HG02943 (cell line): Measurements from ENCODE around the gene TBC1D23.
"Not testable (repeated sequence)": the region's sequence is repeated elsewhere in the genome, so short reads cannot be mapped to it uniquely, and the experiment has no call there.

ENCODE experiments used
- ATAC-seq: cut with Tn5 transposase; IDR thresholded peaks from one replicate; pipeline ENCODE4 v1.9.1; 2021; ENCODE audit warnings: mild to moderate bottlenecking, low read depth, moderate library complexity; ENCODE audit not compliant: unreplicated experiment

Gene TBC1D23

DNA sequence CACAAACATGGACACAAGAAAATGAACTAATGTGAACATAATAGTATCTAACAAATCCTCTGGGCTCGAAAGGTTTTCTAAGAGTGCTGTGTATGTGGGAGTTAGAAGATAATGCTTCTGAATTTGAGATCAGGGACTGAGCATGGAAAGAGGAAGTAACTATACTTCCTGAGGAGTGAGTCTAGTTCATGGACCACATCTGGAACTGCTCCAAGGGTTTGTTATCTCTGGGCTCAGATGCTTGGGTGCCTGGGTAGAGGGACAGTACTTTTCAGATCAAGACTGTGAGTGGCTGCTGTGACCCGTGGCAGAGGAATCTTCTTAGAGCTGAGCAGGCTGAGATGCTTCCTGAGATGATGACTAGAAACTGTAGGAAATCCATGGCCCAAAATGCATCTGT, 28.5 kb downstream of the TBC1D23 start:
- ATAC-seq: no peak

GRCh38 chr3:100295089-100295488, 34.3 kb downstream of the TBC1D23 start:
- no peak for ATAC-seq

GRCh38 chr3:100297784-100298183, 37.0 kb downstream of the TBC1D23 start:
- no peak for ATAC-seq

GRCh38 chr3:100299016-100299415, 38.2 kb downstream of the TBC1D23 start:
- no peak for ATAC-seq

GRCh38 chr3:100306695-100307094, 45.9 kb downstream of the TBC1D23 start:
- no peak for ATAC-seq

DNA sequence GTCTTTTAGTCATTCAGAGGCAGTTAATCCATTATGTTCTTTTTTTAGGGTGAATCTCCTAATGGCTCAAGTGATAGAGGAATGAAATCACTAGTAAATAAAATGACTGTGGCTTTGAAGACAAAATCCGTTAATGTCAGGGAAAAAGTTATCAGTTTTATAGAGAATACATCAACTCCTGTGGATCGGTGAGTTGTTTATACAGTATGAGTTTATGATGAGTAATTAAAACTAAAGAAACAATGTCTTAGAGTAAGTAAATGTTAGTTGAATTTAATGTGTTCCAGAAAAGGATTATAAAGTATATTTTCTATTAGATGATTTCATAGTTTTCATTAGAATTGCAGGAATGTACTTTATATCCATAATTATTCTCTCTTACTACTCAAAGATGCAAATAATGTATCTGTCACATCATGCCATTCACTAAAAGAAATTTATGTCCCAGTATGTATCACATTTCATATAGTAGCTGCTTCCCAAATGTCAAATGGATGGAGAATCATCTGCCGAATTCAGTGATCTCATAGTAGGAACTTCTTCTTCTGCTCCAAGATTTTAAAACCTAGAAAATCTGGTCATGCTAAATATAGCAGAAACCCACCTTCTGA, 49.7 kb downstream of the TBC1D23 start:
- ATAC-seq: no peak

- ATAC-seq: no peak
These were observed 50.2 kb downstream of the TBC1D23 start for GRCh38 chr3:100311011-100311410.

DNA sequence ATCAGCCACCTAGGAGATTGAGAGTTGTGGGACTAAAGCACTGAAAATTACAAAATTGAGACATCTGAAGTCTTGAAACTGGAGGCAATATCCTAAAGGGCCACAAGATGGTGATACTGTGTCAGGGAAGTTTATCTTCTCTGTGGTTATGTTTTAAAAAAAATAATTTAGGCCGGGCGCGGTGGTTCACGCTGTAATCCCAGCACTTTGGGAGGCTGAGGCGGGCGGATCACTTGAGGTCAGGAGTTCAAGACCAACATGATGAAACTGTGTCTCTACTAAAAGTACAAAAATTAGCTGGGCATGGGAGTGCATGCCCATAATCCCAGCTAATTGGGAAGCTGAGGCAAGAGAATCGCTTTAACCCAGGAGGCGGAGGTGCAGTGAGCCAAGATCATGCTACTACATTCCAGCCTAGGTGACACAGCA, 55.9 kb downstream of the TBC1D23 start:
- no peak for ATAC-seq

GRCh38 chr3:100317912-100318311, 57.1 kb downstream of the TBC1D23 start:
- ATAC-seq: peak; percentile 65

- ATAC-seq: no peak
These were observed 59.2 kb downstream of the TBC1D23 start for GRCh38 chr3:100319951-100320350.

DNA sequence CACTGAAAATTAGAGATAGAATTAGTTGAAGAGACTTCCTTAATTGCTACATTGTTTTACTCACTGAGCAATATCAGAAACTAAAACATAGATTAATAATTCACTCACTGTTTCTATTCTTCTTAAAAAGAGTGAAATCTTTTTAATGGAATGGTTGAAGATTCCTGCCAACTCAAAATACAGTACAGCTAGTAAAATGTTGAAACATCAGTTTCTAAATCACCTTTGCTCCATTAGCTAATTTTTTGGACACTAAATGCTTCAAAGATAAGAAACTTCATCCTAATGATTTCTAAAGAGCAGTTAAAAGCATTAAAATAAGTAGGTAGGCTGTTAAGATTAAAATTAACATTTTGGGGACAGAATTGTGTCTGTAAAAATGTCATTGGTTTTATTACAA, 63.3 kb downstream of the TBC1D23 start:
- ATAC-seq: no peak

- ATAC-seq: no peak
These were observed 65.0 kb downstream of the TBC1D23 start for GRCh38 chr3:100325827-100326226.

- not testable (repeated sequence) for ATAC-seq
These were observed 66.6 kb downstream of the TBC1D23 start for GRCh38 chr3:100327377-100327776.

- ATAC-seq: no peak
These were observed 69.2 kb downstream of the TBC1D23 start for GRCh38 chr3:100329800-100330489.

GRCh38 chr3:100330651-100331050, 69.9 kb downstream of the TBC1D23 start:
- no peak for ATAC-seq

GRCh38 chr3:100331660-100332059, 70.9 kb downstream of the TBC1D23 start:
- ATAC-seq: no peak

DNA sequence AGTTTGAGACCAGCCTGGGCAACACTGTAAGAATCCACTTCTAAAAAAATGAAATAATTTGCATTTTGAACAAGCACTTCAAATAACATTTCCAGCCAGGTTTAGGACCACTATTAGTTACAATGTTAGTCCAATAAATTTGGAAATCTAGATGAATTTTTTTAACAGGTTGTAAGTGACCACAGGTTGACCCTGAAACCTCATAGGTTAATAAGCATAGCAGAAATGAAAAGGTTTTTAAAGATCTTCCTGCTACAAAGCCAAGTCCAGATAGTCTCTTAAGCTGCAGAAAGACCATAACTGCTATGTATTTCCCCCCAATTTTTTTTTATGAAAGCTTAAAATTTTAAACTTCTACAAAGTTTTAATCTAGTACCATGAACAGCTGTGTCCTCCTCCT, 72.3 kb downstream of the TBC1D23 start:
- ATAC-seq: no peak

DNA sequence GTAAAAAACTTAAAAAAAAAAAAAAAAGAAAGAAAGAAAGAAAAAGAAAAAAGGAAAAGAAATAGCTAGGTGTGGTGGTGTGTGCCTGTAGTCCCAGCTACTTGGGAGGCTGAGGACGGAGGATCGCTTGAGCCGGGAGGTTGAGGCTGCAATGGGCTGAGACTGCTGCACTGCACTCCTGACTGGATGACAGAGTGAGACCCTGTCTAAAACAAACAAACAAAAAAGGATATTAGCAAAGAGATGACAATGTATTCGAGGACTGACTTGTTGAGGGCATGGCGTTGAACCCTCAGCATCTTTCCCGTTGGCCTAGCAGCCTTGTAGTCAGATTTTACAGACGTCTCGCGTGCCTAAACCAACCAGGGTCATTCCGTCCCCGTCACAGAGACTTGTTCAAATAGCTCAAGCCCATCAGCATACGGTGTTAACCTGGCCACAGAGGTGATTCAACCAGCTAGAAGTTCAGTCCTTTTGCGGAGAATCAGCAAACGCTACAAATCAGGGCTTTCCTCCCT, 73.2 kb downstream of the TBC1D23 start:
- no peak for ATAC-seq

DNA sequence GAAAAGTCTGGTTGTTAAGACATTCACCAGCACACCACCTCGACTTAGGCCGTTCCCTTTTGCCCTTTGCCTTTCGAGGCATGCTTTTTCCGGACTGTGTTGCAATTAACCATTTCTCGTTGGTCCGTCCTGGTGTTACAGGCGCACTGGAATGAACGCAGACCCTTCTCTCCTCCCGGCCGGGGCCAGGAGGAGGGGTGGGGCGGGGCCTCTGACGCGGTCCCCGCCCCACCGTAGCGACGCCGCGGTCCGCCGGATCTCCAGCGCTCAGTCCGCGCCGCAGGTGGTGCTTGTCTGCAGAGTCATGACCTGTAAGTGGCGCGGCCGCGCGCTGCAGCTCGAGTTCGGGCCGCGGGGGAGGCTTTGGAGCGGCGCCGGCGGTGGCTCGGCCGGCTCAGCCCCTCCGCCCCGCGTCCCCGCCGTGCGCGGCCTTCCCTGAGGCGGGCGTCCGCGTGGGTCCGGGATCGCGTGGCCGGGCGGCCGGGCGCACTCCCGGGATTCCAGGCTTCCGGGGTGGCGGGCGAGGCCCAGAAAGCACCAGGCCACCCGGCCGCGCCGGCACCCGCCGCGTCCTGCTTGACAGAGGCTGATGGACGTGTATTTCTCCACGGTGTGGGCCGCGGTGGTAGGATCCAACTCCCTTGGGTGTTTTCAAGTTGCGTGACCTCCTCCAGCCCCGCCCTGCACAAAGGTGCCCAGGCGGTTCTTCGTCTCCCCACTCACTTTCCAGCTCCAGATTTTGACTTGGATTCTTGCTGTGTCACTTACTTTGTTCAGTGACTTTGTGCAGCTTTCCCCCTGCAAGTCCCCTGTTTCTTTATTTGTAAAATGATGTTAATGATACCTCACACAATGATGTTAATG, 73.9 kb downstream of the TBC1D23 start, which contains the start of gene NIT2:
NIT2 (plus strand) TSS at position 270 of the 864 bp plus-strand sequence; CDS start at position 305, 35 bp downstream.
- peak; percentile 96 for ATAC-seq

GRCh38 chr3:100335434-100335833, 74.6 kb downstream of the TBC1D23 start:
- ATAC-seq: no peak

DNA sequence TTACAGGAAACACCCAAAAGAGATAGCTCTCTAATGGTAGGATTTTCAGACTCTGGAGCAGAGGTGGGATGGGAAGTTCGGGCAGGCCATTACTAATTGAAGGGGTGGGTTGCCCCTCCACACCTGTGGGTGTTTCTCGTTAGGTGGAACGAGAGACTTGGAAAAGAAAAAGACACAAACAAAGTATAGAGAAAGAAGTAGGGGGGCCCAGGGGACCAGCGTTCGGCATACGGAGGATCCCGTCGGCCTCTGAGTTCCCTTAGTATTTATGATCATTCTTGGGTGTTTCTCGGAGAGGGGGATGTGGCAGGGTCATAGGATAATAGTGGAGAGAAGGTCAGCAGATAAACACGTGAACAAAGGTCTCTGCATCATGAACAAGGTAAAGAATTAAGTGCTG, 75.4 kb downstream of the TBC1D23 start:
- ATAC-seq: not testable (repeated sequence)
